GM04504 (cell line): ENCODE measurements around the gene CHRNA4.
"Not testable (repeated sequence)": the region's sequence is repeated elsewhere in the genome, so short reads cannot be mapped to it uniquely, and the experiment has no call there.

Source experiments
- DNase-seq: peaks from one replicate; pipeline ENCODE4 v3.0.0-alpha.2; 2012; ENCODE audit warnings: low read depth

The CHRNA4 gene

GRCh38 chr20:63308218-63308911 lies 52.8 kb downstream of the CHRNA4 start:
- DNase-seq: no peak

GRCh38 chr20:63307538-63308217 lies 53.5 kb downstream of the CHRNA4 start:
- DNase-seq: no peak

- DNase-seq: no peak
Observed at GRCh38 chr20:63306673-63307537, 54.2 kb downstream of the CHRNA4 start.

DNA sequence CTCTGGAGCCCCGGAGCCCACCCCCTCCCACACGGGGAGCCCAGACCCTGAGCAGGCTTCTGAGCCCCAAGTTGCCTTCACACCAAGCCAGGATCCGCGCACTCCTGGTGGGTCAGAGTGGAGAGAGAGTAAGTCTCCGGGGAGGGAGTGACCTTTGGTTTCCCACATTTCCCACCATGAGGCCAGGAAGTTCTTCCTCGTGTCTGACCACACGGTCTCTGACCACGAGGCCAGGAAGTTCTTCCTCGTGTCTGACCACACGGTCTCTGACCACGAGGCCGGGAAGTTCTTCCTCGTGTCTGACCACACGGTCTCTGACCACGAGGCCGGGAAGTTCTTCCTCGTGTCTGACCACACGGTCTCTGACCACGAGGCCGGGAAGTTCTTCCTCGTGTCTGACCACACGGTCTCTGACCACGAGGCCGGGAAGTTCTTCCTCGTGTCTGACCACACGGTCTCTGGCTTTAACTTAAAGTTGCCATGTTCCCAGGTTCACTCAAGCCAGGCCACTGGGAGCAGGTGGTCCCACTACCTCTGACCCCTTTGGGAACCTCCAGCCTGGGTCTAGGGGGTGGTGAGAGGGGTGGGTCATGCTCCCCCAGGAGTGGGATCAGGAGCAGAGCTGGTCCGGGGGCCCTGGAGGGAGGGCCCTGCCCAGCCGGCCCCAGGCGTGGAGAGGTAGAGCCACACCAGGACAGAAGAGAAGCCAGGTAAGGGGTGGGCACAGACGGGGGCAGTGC lies 55.0 kb downstream of the CHRNA4 start:
- not testable (repeated sequence) for DNase-seq

- no peak for DNase-seq
Observed at GRCh38 chr20:63305393-63305792, 55.8 kb downstream of the CHRNA4 start.

GRCh38 chr20:63303095-63303666 lies 58.0 kb downstream of the CHRNA4 start:
- DNase-seq: no peak

DNA sequence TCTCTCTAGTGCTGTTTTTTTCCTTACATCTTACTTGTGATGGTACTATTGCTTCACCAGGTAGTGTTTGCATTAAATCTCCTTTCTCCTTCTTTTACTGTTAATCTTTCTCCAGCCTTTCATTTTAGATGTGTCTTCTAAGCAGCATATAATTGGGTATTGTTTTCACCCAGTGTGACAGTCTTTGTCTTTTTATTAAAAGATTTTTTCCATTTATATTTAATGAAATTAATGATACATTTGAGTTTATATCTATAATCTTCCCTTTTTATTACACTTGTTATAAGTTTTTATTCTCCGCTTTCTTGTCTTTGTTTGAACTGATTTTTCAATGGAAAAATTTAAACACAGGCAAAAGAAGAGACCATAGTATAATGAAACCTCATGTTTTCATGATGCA lies 59.5 kb downstream of the CHRNA4 start:
- DNase-seq: no peak

GRCh38 chr20:63298731-63299312 lies 62.3 kb downstream of the CHRNA4 start:
- no peak for DNase-seq

- no peak for DNase-seq
Observed at GRCh38 chr20:63297796-63298572, 63.2 kb downstream of the CHRNA4 start.

GRCh38 chr20:63297371-63297781 lies 63.8 kb downstream of the CHRNA4 start:
- no peak for DNase-seq

- no peak for DNase-seq
Observed at GRCh38 chr20:63296531-63297299, 64.4 kb downstream of the CHRNA4 start.

GRCh38 chr20:63295846-63296245 lies 65.3 kb downstream of the CHRNA4 start:
- DNase-seq: no peak

DNA sequence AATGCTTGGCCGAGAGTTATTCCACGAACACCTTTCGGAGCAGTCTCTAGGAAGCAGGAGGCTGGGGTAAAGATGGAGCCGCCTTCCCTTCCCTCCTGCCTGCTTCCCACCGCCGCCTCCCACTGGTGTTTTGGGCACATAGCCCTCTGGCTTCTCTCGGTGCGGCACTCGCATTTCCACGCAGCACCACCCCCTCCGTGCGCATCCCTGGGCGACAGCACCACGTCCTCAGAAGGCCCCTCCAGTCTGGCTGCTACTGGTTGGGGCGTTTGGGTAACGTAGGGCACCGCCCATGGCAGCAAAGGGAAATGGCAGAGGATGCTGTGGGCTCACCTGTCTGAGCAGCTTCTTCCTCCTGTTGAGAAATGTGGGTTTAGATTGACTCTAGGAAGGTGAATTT lies 65.7 kb downstream of the CHRNA4 start:
- DNase-seq: no peak

- no peak for DNase-seq
Observed at GRCh38 chr20:63295018-63295417, 66.1 kb downstream of the CHRNA4 start.

- DNase-seq: no peak
Observed at GRCh38 chr20:63294536-63294900, 66.6 kb downstream of the CHRNA4 start.

DNA sequence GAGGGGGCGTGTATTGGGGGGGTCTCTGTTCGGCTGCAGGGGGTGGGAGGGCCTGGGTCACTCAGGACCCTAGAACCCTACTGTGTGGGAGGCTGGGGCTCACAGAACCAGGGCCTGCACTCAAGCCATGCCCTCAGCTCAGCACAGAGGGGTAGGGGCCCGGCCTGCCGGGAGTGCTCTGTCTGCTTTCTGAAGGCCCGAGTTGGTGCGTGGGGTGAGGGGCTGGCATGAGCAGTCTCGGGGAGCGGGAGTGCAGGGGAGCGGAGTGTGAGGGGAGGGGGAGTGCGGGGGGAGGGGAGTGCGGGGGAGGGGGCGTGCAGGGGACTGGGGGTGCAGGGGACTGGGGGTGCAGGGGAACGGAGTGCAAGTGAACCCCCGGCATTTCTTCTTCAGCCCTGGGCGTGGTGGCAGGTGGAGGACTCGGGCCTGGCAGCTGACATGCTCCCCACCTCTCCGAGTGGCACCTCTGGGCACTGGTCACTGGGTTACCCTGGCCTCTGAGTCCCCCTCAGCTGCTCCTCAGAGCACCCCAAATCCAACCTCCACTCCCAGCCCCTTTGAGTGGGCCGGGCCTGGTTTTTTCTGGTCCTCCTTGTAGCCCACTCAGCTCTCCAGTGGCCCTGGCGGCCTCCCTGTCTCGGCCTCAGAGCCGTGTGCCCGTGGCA lies 67.1 kb downstream of the CHRNA4 start:
- DNase-seq: no peak

- DNase-seq: no peak
Observed at GRCh38 chr20:63293456-63293855, 67.7 kb downstream of the CHRNA4 start.
